Measurements from ENCODE around the gene BCL7A. TPM values are rescaled to one million over a fixed set of nuclear protein-coding genes. Genes with fewer than 3 reads are reported as not detected.
A peak's percentile ranks its signal among the peaks of the same experiment; 100 is the strongest.

Gene BCL7A
- total and polyA plus RNA-seq, 4 donors = 3.5 to 8.3 (median 4.9) TPM

DNA sequence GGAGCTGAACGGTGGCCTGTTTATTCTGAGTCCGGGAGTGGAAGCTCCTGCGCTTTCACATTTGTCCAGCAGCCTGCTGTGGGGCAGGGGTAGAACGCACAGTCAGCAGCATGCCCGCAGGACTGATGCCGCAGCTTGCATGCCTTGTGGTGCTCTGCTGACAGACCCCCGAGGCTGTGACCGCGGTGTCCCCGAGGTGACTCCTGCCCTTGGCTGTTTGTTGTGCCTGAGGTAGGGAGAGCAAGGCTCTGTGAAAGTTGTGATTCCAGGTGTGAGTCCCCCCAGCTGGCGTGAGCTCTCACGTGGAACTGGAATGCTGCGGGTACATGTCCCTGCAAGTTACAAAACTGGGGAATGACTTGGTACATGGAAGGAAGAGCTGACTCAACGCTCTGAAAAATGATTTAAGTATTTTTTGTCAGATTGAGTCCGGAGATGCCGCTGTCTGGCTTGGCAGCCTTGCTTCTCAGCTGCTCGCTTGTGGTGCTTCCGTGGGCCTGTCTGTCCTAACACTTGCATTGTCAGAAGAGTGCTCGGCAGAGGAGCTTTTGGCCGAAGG is 75.0 kb downstream of the BCL7A start:
- H3K9me3 ChIP-seq (ENCODE audit: control insufficient read depth in 4 of 4, low read length in 3 of 4) = no peaks in the 10 kb centered on the region
- no peak overlapping the region for H3K9ac ChIP-seq (ENCODE audit: low read depth in 1 of 2, low read length in 2 of 2)
- H3K27me3 ChIP-seq (ENCODE audit: control insufficient read depth in 4 of 4, insufficient read depth in 4 of 4, low read length in 3 of 4) = no peaks in the 10 kb centered on the region
- no peak overlapping the region for H3K4me3 ChIP-seq (ENCODE audit: low read depth in 1 of 3, low read length in 3 of 3)
- no peak for DNase-seq (ENCODE audit: low spot score)
- H3K36me3 ChIP-seq (ENCODE audit: control insufficient read depth in 4 of 4, insufficient read depth in 3 of 4, low read depth in 1 of 4, low read length in 3 of 4) = no peaks in the 10 kb centered on the region
- peaks cover 19 to 34% (median 24%) of the 10 kb centered on the region in 4 donors for H3K4me1 ChIP-seq (ENCODE audit: control insufficient read depth in 4 of 4, insufficient read depth in 4 of 4, low read length in 3 of 4)
- no peak for TF ChIP-seq YY1 (IDR thresholded peaks at IDR 0.05)
- TF ChIP-seq, protein P1, sequence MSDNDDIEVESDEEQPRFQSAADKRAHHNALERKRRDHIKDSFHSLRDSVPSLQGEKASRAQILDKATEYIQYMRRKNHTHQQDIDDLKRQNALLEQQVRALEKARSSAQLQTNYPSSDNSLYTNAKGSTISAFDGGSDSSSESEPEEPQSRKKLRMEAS (IDR thresholded peaks at IDR 0.05) = no peak
- TF ChIP-seq GABPA (IDR thresholded peaks at IDR 0.05 in 1 of 2, conservative IDR thresholded peaks at IDR 0.05 in 1 of 2) = no peak
- TF ChIP-seq TAF1 (conservative IDR thresholded peaks at IDR 0.05) = no peak
- TF ChIP-seq REST (IDR thresholded peaks at IDR 0.05) = no peak
- TF ChIP-seq EGR1 (IDR thresholded peaks at IDR 0.05; ENCODE audit: low read depth in 2 of 2) = no peak
- TF ChIP-seq, protein P2, sequence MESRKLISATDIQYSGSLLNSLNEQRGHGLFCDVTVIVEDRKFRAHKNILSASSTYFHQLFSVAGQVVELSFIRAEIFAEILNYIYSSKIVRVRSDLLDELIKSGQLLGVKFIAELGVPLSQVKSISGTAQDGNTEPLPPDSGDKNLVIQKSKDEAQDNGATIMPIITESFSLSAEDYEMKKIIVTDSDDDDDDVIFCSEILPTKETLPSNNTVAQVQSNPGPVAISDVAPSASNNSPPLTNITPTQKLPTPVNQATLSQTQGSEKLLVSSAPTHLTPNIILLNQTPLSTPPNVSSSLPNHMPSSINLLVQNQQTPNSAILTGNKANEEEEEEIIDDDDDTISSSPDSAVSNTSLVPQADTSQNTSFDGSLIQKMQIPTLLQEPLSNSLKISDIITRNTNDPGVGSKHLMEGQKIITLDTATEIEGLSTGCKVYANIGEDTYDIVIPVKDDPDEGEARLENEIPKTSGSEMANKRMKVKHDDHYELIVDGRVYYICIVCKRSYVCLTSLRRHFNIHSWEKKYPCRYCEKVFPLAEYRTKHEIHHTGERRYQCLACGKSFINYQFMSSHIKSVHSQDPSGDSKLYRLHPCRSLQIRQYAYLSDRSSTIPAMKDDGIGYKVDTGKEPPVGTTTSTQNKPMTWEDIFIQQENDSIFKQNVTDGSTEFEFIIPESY (IDR thresholded peaks at IDR 0.05) = no peak
- no peak for TF ChIP-seq RXRA (IDR thresholded peaks at IDR 0.05)
- peak overlapping the region in 1 of 2 donors; percentile 34 for H3K27ac ChIP-seq (ENCODE audit: low read depth in 1 of 2, low read length in 2 of 2)
- WGBS = 65% methylated on average over 20 of the region's 20 CpGs

DNA sequence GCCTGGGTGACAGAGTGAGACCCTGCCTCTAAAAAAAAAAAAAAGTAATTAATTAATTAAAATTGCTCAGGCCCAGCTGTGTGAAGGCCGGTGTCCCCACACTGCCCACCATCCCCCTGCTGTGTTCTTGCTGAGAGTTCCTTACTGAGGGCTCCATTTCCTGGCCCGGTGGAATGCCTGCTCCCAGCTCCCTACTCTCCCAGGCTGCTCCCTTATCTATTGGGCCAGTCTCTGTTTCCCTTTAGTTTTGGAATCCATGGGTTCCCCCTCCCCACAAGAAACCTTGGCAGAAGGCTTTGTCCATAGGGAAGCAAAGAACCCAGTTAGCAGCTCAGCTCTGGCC is 75.9 kb downstream of the BCL7A start:
- peak overlapping the region; percentile 43 to 55 for H3K27ac ChIP-seq (ENCODE audit: low read depth in 1 of 2, low read length in 2 of 2)
- no peak overlapping the region for H3K4me3 ChIP-seq (ENCODE audit: low read depth in 1 of 3, low read length in 3 of 3)
- no peaks in the 10 kb centered on the region for H3K9me3 ChIP-seq (ENCODE audit: control insufficient read depth in 4 of 4, low read length in 3 of 4)
- 41% methylated on average over 2 of the region's 2 CpGs for WGBS
- H3K4me1 ChIP-seq (ENCODE audit: control insufficient read depth in 4 of 4, insufficient read depth in 4 of 4, low read length in 3 of 4) = peaks cover 19 to 34% (median 24%) of the 10 kb centered on the region in 4 donors
- DNase-seq (ENCODE audit: low spot score) = no peak
- no peaks in the 10 kb centered on the region for H3K27me3 ChIP-seq (ENCODE audit: control insufficient read depth in 4 of 4, insufficient read depth in 4 of 4, low read length in 3 of 4)
- no peaks in the 10 kb centered on the region for H3K36me3 ChIP-seq (ENCODE audit: control insufficient read depth in 4 of 4, insufficient read depth in 3 of 4, low read depth in 1 of 4, low read length in 3 of 4)
- no peak for TF ChIP-seq FOXA1 (IDR thresholded peaks at IDR 0.05)
- no peak for TF ChIP-seq REST (IDR thresholded peaks at IDR 0.05)
- TF ChIP-seq JUND (IDR thresholded peaks at IDR 0.05) = no peak
- TF ChIP-seq, protein P3, sequence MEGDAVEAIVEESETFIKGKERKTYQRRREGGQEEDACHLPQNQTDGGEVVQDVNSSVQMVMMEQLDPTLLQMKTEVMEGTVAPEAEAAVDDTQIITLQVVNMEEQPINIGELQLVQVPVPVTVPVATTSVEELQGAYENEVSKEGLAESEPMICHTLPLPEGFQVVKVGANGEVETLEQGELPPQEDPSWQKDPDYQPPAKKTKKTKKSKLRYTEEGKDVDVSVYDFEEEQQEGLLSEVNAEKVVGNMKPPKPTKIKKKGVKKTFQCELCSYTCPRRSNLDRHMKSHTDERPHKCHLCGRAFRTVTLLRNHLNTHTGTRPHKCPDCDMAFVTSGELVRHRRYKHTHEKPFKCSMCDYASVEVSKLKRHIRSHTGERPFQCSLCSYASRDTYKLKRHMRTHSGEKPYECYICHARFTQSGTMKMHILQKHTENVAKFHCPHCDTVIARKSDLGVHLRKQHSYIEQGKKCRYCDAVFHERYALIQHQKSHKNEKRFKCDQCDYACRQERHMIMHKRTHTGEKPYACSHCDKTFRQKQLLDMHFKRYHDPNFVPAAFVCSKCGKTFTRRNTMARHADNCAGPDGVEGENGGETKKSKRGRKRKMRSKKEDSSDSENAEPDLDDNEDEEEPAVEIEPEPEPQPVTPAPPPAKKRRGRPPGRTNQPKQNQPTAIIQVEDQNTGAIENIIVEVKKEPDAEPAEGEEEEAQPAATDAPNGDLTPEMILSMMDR (IDR thresholded peaks at IDR 0.05; ENCODE audit: low read depth, low read length, missing input control) = no peak
- TF ChIP-seq HNF4G (IDR thresholded peaks at IDR 0.05) = no peak
- TF ChIP-seq, protein P2 (IDR thresholded peaks at IDR 0.05) = no peak
- no peak for TF ChIP-seq YY1 (IDR thresholded peaks at IDR 0.05)
- no peak for TF ChIP-seq FOXA2 (IDR thresholded peaks at IDR 0.05)
- TF ChIP-seq RAD21 (IDR thresholded peaks at IDR 0.05) = no peak
- no peak for TF ChIP-seq TAF1 (conservative IDR thresholded peaks at IDR 0.05)
- TF ChIP-seq NR2F2 (IDR thresholded peaks at IDR 0.05) = no peak
- TF ChIP-seq, protein P4, sequence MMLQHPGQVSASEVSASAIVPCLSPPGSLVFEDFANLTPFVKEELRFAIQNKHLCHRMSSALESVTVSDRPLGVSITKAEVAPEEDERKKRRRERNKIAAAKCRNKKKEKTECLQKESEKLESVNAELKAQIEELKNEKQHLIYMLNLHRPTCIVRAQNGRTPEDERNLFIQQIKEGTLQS (IDR thresholded peaks at IDR 0.05) = no peak
- no peak for TF ChIP-seq HNF4A (conservative IDR thresholded peaks at IDR 0.05)
- H3K9ac ChIP-seq (ENCODE audit: low read depth in 1 of 2, low read length in 2 of 2) = no peak overlapping the region
